GM18868 (cell line): ENCODE measurements around the gene ATP6V1B1.

Experiments used
- ATAC-seq: cut with Tn5 transposase; IDR thresholded peaks from one replicate; pipeline ENCODE4 v1.9.1; 2021; ENCODE audit warnings: mild to moderate bottlenecking, moderate library complexity; ENCODE audit not compliant: unreplicated experiment

The ATP6V1B1 gene

GRCh38 chr2:70935468-70936164 is at the start of gene ATP6V1B1:
Gene ATP6V1B1, plus strand, starts transcription at chr2:70935900. Its CDS starts 55 bp downstream, at chr2:70935955.
- no peak for ATAC-seq

- no peak for ATAC-seq
Measured at GRCh38 chr2:70886541-70886987, 49.1 kb upstream of the ATP6V1B1 start.

DNA sequence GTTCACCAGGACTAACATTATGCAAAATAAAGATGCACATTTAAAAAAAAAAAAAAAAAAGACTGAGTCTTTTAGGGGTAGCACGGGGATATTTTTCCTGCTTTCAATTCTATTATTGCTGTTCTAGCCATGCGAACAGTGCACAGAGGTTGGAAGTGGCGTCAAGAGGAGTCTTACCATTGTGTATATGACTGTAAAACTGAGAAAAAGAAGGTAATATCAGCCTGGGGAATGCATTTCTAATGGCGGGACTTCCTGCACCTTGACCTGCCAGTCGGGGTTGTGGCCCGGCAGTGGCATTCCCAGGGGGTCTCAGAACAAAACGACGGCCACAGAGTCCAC is 48.5 kb upstream of the ATP6V1B1 start:
- no peak for ATAC-seq

GRCh38 chr2:70887550-70888246 is 48.0 kb upstream of the ATP6V1B1 start:
- ATAC-seq = no peak

GRCh38 chr2:70888366-70888922 is 47.3 kb upstream of the ATP6V1B1 start:
- no peak for ATAC-seq

DNA sequence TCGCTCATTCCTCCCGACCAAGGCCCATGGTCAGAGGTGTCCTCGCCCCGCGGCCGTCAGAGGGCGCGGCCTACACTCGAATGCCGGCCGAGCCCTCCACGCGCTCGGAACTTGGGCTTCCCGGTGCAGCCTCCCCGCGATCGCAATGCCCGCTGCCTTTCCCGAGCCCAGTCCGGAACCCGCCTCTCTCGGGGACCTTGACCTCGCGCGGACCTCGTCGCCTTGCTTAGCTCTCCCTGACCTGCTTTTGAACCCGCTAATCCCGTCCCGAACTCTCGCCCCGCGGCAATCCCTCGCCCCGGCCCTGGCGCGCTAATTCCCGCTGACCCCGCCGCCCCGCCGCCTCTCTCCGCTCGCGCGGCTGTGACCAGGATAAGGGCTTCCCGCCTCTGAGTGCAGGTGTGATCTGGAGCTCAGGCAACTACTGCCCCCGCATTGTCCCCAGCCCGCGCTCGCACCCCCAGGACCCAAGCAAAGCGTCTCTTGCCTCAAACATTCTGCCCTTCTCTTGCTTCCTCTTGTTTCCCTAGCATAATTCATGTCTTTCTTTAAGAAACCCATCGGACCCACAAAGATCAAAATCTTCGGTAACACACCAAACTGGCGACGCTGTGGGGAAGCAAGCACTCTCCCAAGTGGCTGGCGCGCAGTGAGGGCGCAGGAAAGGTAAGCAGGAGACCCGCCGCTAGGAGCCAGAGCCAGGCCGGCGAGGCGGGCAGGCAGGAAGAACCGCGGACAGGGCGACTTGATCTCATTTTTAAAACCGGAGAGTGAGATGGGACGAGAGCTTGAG is 46.6 kb upstream of the ATP6V1B1 start:
- no peak for ATAC-seq

DNA sequence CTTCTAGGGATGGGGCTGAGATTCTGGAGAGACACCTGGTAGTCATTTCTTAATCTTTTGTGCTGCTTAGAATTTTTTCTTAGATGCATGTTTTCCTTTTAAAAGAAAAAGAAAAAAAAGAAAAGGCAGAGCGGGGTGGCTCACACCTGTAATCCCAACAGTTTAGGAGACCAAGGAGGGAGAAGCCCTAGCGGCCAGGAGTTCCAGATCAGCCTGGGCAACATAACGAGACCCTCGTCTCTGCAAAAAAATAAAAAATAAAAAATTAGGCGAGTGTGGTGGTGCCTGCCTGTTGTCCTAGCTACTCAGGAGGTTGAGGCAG is 46.0 kb upstream of the ATP6V1B1 start:
- ATAC-seq = no peak

DNA sequence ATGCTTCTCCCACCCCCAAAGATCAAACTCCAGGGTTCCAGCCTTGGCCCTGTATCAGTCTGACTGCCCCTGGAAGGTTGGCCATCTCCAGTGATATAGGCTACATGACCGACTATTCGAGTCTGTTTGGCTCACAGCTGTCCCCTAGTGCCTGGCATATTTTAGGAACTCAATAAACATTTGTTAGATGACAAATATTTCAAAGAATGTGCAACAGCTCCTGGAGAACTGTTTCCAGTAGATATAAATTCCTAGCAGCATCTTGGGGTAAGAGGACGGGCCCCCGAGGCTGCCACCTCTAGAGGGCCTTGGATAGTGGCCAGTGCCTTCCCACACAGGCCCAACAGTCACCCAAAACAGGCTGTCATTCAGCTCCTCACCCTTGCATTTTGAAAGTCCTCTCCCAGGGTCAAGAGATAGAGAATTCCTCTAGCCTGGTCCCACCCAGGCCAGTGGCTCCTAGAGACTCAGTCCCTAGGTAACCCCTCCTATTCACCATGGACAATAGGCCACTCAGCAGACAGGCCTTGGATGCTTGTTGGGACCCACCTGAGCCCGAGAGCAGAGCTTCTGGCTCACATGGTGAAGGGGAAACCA is 45.1 kb upstream of the ATP6V1B1 start:
- no peak for ATAC-seq

GRCh38 chr2:70891572-70892357 is 43.9 kb upstream of the ATP6V1B1 start:
- ATAC-seq = no peak

- no peak for ATAC-seq
Measured at GRCh38 chr2:70892750-70893149, 43.0 kb upstream of the ATP6V1B1 start.

DNA sequence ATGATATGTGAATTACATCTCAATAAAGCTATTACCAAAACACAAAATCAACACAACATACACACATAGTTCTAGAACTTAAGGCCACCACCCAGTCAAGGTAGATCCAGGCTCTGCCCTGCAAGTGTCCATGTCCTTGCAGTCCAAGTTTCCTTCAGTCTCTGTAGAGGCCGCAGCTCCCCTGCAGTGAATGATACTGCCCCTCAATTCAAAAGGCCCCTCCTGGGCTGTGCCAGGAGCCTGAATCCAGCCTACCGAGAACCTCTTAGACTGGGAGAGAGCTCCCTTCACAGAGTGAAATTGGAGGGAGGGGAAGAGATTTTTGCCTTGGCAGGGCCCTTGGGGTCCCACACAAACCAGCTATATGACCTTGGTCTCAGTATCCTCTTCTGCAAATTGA is 42.5 kb upstream of the ATP6V1B1 start:
- ATAC-seq = no peak

DNA sequence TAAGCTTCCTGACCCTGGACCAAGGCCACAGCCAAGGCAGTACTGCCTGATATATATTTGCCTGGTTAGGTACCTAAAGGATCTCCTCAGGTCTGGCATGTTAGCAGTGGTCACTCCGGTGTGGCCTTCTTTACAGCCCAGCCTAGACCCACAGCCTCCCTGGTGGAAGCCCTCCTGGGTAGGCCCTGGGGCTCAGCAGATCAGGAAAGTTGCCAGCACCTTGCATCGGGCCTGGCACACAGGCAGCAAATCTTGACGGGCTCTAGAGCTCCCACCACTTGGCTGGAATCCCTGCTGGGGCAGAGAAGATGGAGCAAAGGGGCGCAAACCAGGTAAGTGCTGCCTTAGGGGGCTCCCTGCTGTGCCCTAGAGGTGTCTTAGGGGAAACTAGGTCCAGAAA is 40.9 kb upstream of the ATP6V1B1 start:
- ATAC-seq = no peak

DNA sequence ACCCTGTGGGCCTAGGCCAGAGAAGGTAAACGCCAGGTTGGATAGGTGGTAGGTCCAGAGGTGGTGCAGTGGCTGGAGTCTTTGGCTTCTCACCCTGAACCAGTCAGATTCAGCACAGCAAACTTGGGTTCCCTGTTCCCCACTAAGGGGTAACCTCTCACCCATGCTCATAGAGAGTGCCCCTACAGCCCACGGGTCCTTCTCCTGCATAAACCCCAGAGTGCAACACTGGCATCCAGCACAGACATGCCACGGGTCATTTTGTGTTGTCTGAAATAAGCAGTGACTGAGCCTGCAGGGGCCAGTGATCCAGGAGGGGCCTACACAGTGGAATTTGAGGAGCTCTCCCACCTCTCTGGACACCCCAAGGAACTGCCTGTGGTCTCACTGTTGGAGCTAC is 40.5 kb upstream of the ATP6V1B1 start:
- ATAC-seq = no peak

GRCh38 chr2:70895998-70896764 is 39.5 kb upstream of the ATP6V1B1 start:
- ATAC-seq = no peak

DNA sequence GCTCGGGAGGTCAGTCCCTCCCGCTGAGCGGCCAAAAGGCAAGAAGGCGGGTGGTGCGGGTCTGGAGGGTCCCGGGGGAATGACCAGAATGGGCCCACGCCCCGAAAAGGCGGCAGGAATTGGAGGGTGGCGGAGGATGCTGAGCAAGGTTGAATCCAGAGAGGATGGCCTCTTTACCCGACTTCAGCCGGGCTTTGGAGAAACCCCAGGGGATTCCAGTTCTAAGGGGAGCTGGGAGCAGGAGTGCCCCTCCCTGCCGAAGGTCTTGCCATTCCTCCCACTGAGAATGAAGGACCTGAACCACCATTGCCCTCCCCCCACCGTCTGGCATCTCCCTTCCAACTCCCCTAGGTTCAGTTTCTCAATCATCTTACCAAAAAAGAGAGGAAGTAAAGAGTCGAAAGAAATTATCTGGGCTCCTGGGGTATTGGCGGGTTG is 38.9 kb upstream of the ATP6V1B1 start:
- ATAC-seq = no peak

DNA sequence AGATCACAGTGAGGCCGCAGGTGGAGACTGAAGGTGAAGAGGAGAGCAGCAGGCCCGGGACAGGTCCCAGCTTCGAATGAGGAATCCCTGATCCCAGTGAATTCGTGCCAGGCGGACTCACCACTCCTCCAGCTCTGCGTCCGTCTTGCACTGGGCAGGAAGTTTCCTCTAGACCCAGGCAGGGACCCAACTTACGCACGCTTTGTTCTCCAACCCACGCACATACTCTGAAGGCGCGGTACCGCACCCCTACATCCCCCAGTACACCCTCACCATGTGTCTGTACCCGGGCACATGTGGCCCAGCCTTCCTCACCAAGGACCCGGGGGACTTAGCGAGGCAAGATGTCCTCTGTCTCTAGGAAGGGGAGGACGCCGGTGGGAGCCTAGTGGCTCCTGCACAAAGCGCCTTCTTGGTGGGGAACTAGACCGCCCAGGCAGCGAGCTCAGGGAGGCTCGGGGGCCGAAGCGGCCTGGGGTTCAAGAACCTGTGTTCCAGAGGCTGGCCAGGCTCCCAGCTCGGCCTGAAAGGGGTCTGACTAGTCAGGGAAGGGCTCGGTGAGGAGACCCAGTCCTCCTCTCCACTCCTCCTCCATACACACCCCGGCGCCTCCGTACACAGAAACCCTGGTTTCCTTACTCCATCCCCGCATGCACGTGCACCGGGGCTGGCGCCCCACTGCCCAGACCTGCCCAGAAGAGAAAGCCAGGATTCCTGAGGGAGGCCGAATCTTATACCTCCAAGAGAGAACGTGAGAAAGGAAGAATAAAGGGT is 38.3 kb upstream of the ATP6V1B1 start:
- ATAC-seq = no peak

- ATAC-seq = no peak
Measured at GRCh38 chr2:70897977-70898226, 37.8 kb upstream of the ATP6V1B1 start.

DNA sequence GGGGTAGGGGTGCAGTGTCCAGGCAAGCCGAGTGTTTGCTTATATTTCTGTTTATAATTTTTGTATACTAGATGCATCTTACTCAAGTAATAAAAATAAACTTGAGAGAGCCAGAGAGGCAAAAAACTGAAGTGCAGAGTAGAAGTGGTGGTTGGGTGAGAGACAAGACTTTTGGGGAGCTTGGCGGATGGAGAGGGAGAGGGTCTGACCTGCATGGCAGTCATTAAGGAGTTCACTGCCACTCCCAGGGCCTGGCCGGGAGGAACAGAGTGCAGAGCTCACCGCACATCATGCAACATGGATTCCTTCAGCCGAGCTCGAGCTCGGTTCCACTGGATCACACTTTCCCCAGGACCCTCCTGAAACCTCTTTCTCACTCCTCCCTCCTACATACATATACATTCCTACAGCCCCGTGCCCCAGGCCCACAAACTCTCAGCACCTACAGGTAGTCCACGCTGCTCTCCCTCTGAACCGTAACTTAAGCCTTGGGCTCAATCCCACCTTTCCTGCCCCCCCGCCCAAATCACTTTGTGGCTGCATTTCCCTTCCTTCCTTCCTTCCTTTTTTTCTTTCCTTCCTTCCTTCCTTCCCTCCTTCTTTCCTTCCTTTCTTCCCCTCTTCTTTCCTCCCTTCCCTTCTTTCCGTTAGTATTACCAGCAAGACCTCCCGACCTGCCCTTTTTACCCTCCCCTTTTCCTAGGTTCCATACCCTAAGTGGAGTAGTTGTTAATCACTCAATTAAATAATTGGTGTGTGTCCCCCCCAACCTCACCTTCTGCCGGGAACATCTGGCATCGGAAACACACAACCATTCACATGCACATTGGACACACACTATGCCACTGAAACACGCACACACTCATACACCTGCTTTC is 37.1 kb upstream of the ATP6V1B1 start:
- no peak for ATAC-seq
